CD4-positive, alpha-beta T cell treated with Interferon alpha-2 for 1 hour (primary cell): ENCODE measurements around the gene SPATA2L.

Experiments
- DNase-seq, 2 donors: peaks; one replicate each; pipeline ENCODE4 v3.0.0-alpha.2; 2020 to 2022

The SPATA2L gene

DNA sequence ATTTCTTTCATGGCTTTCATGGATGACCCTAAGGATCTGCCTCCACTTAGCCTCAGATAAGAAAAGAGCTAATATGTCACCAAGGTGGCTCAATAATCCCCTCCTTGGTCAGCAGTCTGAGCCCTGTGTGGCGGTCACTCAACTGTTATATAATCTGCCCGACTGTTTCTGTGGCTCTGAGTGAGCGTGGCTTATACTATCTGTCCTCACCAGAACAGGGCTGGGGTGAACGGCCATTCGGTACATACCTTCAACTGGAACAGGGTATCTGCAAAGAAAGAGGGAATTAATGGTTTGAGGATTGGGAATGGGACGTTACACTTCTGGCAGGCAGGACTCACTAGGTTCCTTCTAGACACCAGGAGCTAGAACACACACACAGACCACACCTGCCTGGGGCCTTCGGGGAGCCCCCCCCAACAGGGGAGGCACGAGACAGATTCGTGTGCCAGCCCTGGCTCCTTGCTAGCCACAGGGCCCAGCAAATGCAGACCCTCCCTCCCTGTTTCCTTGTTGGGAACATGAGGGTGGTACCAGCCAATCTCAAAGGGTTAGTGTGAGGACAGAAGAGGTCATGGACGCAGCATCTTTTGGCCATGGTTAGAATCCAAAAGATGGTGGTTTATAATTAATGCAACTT is 47.7 kb downstream of the SPATA2L start:
- DNase-seq, result no peak

DNA sequence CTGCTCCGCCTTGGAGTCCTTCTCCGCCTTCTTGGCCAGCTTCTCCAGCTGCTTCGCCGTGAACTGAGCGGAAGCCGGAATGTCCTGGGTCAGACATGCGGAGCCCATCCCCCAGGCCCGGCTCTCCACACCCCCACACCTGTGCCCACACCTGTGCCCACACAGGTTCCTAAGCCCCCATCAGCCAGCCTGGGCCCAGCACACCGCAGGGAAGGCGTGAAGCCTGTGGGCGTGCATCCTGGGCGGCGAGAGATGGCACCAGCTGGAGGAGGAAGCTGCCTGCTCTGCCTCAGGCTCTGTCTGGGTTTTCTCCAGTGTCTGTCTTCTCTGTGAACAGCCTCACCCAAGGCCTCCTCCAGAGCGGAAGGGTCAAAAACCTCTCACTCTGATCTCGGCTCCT is 49.9 kb downstream of the SPATA2L start:
- DNase-seq, result no peak

DNA sequence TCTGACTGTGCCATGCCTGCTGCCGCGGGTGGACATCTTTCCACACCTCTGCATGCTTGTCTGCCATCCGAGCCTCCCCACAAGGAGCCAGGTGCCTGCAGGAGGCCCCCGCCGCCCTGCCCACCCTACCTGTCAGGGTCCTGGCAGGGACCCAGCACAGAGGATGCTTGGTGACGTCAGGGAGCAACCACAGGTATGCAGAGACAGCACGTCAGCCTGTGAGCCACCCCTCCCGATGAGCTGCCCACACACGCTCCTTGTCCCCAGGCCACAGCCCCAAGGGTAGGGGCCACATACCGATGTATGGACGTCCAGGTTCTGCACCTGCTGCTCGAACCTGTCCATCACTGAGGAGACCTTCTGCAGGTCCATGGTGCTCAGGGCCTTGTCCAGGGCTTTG is 54.6 kb downstream of the SPATA2L start:
- no peak for DNase-seq
